ENCODE results near the gene TRIM72. TPM values are rescaled to one million over a fixed set of nuclear protein-coding genes. Genes with fewer than 3 reads are reported as not detected.
A peak's percentile ranks its signal among the peaks of the same experiment; 100 is the strongest.

The TRIM72 gene
- total and polyA plus RNA-seq, 9 of the 15 experiments (the other 6 are each of a cell fraction or from before 2014, with no cell fraction given) = under 0.01 TPM; not detected in 8

DNA sequence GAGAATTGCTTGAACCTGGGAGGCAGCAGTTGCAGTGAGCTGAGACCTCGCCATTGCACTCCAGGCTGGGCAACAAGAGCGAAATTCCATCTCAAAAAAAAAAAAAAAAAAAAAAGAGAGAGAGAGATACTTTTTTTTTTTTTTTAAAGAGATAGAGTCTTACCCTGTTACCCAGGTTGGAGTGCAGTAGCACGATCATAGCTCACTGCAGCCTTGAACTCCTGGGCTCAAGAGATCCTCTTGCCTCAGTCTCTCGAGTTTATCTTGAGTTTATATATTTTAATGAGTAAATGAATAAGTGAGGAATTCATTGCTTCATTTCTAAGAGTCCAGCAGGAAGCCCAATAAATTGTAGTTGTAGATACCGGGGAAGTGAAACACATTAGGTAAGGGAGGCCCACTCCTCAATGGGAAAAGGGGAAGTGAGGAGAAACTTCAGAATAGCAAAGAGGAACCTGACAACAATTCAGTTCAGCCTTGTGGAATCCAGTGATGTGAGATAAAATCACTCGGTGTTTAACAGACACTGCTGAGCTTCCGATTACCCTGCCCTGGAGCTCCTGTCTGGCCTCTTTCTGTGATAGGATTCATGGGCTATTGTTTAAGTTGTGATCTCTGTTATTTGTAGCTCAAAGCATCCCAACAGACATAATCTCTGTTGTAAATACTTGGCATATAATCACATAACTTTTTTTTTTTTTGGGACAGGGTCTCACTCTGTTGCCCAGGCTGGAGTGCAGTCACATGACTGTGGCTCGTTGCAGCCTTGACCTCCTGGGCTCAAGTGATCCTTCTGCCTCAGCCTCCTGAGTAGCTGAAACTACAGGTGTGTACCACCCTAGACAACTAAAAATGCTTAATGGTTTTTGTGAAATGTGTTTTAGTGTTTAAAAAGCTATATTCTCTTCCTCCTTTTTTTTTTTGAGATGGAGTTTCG, 30.1 kb downstream of the TRIM72 start (continued):
- TF ChIP-seq XRCC3 (IDR thresholded peaks at IDR 0.05) (no peak), ESRRA (IDR thresholded peaks at IDR 0.05; ENCODE audit: borderline replicate concordance, low read depth) (no peak), SAP30 (IDR thresholded peaks at IDR 0.05; ENCODE audit: borderline replicate concordance, insufficient read depth, low read depth, low read length, poor library complexity, severe bottlenecking) (no peak), ZZZ3 (IDR thresholded peaks at IDR 0.05) (no peak), NR3C1 (CRISPR knock-in tag; IDR thresholded peaks at IDR 0.05) (no peak), ELF1 (tag; IDR thresholded peaks at IDR 0.05) (no peak), CHCHD3 (CRISPR knock-in tag; IDR thresholded peaks at IDR 0.05) (no peak), GTF3C2 (IDR thresholded peaks at IDR 0.05; ENCODE audit: borderline replicate concordance, extremely low read depth, insufficient read length) (no peak), MTF1 (CRISPR knock-in tag; IDR thresholded peaks at IDR 0.05; ENCODE audit: borderline replicate concordance) (no peak), LCOR (CRISPR knock-in tag; IDR thresholded peaks at IDR 0.05) (no peak), CHD4 (IDR thresholded peaks at IDR 0.05; ENCODE audit: insufficient read depth, insufficient replicate concordance, low read depth, low read length, poor library complexity, severe bottlenecking) (no peak), KDM2B (CRISPR knock-in tag; IDR thresholded peaks at IDR 0.05) (no peak), ZNF76 (CRISPR knock-in tag; IDR thresholded peaks at IDR 0.05; ENCODE audit: borderline replicate concordance) (no peak), RB1 (IDR thresholded peaks at IDR 0.05; ENCODE audit: low read depth) (no peak), ZNF24 (IDR thresholded peaks at IDR 0.05) (peak; percentile 78; the same call in 1 of the 2 replicates)
- TF ChIP-seq, protein P1, sequence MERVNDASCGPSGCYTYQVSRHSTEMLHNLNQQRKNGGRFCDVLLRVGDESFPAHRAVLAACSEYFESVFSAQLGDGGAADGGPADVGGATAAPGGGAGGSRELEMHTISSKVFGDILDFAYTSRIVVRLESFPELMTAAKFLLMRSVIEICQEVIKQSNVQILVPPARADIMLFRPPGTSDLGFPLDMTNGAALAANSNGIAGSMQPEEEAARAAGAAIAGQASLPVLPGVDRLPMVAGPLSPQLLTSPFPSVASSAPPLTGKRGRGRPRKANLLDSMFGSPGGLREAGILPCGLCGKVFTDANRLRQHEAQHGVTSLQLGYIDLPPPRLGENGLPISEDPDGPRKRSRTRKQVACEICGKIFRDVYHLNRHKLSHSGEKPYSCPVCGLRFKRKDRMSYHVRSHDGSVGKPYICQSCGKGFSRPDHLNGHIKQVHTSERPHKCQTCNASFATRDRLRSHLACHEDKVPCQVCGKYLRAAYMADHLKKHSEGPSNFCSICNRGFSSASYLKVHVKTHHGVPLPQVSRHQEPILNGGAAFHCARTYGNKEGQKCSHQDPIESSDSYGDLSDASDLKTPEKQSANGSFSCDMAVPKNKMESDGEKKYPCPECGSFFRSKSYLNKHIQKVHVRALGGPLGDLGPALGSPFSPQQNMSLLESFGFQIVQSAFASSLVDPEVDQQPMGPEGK (CRISPR knock-in tag; IDR thresholded peaks at IDR 0.05; ENCODE audit: borderline replicate concordance) = no peak
- TF ChIP-seq, protein P2, sequence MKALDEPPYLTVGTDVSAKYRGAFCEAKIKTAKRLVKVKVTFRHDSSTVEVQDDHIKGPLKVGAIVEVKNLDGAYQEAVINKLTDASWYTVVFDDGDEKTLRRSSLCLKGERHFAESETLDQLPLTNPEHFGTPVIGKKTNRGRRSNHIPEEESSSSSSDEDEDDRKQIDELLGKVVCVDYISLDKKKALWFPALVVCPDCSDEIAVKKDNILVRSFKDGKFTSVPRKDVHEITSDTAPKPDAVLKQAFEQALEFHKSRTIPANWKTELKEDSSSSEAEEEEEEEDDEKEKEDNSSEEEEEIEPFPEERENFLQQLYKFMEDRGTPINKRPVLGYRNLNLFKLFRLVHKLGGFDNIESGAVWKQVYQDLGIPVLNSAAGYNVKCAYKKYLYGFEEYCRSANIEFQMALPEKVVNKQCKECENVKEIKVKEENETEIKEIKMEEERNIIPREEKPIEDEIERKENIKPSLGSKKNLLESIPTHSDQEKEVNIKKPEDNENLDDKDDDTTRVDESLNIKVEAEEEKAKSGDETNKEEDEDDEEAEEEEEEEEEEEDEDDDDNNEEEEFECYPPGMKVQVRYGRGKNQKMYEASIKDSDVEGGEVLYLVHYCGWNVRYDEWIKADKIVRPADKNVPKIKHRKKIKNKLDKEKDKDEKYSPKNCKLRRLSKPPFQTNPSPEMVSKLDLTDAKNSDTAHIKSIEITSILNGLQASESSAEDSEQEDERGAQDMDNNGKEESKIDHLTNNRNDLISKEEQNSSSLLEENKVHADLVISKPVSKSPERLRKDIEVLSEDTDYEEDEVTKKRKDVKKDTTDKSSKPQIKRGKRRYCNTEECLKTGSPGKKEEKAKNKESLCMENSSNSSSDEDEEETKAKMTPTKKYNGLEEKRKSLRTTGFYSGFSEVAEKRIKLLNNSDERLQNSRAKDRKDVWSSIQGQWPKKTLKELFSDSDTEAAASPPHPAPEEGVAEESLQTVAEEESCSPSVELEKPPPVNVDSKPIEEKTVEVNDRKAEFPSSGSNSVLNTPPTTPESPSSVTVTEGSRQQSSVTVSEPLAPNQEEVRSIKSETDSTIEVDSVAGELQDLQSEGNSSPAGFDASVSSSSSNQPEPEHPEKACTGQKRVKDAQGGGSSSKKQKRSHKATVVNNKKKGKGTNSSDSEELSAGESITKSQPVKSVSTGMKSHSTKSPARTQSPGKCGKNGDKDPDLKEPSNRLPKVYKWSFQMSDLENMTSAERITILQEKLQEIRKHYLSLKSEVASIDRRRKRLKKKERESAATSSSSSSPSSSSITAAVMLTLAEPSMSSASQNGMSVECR (CRISPR knock-in tag; IDR thresholded peaks at IDR 0.05) = no peak

All from K562 (cell line).